Activated CD8-positive, alpha-beta memory T cell treated with anti-CD3 and anti-CD28 coated beads for 1 hour (primary cell): Measurements from ENCODE around the gene STUB1.
A peak's percentile ranks its signal among the peaks of the same experiment; 100 is the strongest.

Experiments used
- DNase-seq, 2 donors: peaks; one replicate each; pipeline ENCODE4 v3.0.0-alpha.2; 2020; ENCODE audit warnings: low read depth in 1 of 2; ENCODE audit errors: extremely low read depth in 1 of 2

Gene STUB1

GRCh38 chr16:722835-723633 lies 42.8 kb downstream of the STUB1 start:
- no peak for DNase-seq

- DNase-seq: no peak
These were observed 43.5 kb downstream of the STUB1 start for GRCh38 chr16:723695-724094.

- DNase-seq: no peak
These were observed 44.2 kb downstream of the STUB1 start for GRCh38 chr16:724188-725040.

- no peak for DNase-seq
These were observed 44.8 kb downstream of the STUB1 start for GRCh38 chr16:725041-725376.

GRCh38 chr16:725463-726187 lies 45.4 kb downstream of the STUB1 start:
- no peak for DNase-seq

GRCh38 chr16:726188-726437 lies 45.9 kb downstream of the STUB1 start:
- no peak for DNase-seq

GRCh38 chr16:726438-727290 lies 46.5 kb downstream of the STUB1 start, which contains the start of the genes CCDC78 and HAGHL:
CCDC78 (minus strand) TSS chr16:726443; CDS start chr16:726367, 76 bp downstream.
HAGHL (plus strand) TSS chr16:727106; CDS start chr16:727510, 404 bp downstream.
- DNase-seq: peak in 1 of 2 donors; percentile 57

- no peak for DNase-seq
These were observed 47.2 kb downstream of the STUB1 start for GRCh38 chr16:727291-727977.

GRCh38 chr16:728131-728889 lies 48.1 kb downstream of the STUB1 start:
- DNase-seq: peak in 1 of 2 donors; percentile 41

- no peak for DNase-seq
These were observed 48.9 kb downstream of the STUB1 start for GRCh38 chr16:728890-729744.

- DNase-seq: no peak
These were observed 49.8 kb downstream of the STUB1 start for GRCh38 chr16:729768-730665.

- DNase-seq: no peak
These were observed 50.7 kb downstream of the STUB1 start for GRCh38 chr16:730666-731509.

GRCh38 chr16:732332-732731 lies 52.1 kb downstream of the STUB1 start:
- no peak for DNase-seq
